Kidney epithelial cell (primary cell): ENCODE results near the gene ERGIC1. TPM values are rescaled to one million over a fixed set of nuclear protein-coding genes. Genes with fewer than 3 reads are reported as not detected.

ENCODE experiments used
- DNase-seq: peaks from one replicate; pipeline ENCODE4 v3.0.0-alpha.2; 2010; ENCODE audit warnings: low read depth
- H3K27me3 ChIP-seq: 2 replicates; pipeline ENCODE4 v1.6.0; 2011; ENCODE audit warnings: low read length; ENCODE audit not compliant: control insufficient read depth, insufficient read depth
- H3K36me3 ChIP-seq: 2 replicates; pipeline ENCODE4 v1.5.1; 2011; ENCODE audit warnings: low read length; ENCODE audit not compliant: control insufficient read depth, insufficient read depth
- H3K4me3 ChIP-seq: 2 replicates; pipeline ENCODE4 v1.5.1; 2011; ENCODE audit warnings: low read depth, mild to moderate bottlenecking, control low read depth, low read length
- total RNA-seq: library from RNA; depleted of rRNA; stranded (reverse); fragments of >200 nt; gene quantifications from 2 replicates; pipeline ENCODE4 v1.2.3, GENCODE V29; 2015
- TF ChIP-seq, protein P1 (sequence below): IDR thresholded peaks from 2 replicates; pipeline ENCODE4 v1.5.1; 2011; ENCODE audit warnings: mild to moderate bottlenecking, moderate library complexity, low read length, control low read depth, inconsistent platforms; ENCODE audit not compliant: insufficient read depth, poor library complexity, severe bottlenecking

Gene ERGIC1
- total RNA-seq, 1 donor from 2014 or later, result 183 TPM

DNA sequence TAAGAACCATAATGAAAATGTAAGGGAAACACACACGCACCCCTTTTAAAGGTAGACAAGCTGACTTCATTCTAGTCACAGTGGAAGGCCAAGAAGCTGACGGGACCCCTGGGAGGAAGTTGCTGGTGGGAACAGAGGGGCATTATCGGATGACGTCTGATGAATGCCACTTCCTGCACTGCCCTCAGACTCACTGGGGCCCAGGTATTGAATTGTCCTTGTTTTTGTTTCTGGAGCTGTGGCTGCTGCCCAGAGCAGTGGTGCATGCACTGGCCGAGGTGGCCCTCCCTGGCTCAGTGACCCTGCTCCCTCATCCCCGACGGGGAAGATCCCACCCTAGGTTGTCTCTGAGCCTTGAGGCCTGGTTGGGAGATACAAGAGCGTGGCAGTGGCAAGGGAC lies 109.9 kb downstream of the ERGIC1 start:
- TF ChIP-seq, protein P1, sequence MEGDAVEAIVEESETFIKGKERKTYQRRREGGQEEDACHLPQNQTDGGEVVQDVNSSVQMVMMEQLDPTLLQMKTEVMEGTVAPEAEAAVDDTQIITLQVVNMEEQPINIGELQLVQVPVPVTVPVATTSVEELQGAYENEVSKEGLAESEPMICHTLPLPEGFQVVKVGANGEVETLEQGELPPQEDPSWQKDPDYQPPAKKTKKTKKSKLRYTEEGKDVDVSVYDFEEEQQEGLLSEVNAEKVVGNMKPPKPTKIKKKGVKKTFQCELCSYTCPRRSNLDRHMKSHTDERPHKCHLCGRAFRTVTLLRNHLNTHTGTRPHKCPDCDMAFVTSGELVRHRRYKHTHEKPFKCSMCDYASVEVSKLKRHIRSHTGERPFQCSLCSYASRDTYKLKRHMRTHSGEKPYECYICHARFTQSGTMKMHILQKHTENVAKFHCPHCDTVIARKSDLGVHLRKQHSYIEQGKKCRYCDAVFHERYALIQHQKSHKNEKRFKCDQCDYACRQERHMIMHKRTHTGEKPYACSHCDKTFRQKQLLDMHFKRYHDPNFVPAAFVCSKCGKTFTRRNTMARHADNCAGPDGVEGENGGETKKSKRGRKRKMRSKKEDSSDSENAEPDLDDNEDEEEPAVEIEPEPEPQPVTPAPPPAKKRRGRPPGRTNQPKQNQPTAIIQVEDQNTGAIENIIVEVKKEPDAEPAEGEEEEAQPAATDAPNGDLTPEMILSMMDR, result no peak
- Histone ChIP-seq H3K27me3 (no peaks in the 10 kb centered on the region), H3K36me3 (no peaks in the 10 kb centered on the region), H3K4me3 (no peak overlapping the region)
- no peak for DNase-seq

DNA sequence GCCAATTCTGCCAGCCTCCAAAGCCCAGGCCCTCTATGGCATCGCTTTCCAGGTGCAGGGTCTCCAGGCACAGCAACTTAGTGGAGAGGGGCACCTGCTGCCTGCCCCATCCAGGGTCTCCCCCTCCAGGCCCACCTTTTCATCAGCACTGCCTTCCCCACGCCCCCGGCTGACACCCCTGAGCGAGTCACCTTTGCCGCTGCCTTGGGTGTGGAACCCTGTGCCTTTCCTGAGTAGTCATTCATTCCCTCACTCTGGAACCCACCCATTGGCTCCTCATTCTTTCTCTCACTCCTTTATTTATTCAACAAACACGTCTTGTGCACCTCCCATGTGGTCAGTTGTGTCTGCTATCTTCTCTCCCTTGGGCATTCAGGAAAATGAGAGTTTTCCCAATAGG lies 110.7 kb downstream of the ERGIC1 start:
- no peaks in the 10 kb centered on the region for H3K36me3 ChIP-seq
- TF ChIP-seq, protein P1, result no peak

DNA sequence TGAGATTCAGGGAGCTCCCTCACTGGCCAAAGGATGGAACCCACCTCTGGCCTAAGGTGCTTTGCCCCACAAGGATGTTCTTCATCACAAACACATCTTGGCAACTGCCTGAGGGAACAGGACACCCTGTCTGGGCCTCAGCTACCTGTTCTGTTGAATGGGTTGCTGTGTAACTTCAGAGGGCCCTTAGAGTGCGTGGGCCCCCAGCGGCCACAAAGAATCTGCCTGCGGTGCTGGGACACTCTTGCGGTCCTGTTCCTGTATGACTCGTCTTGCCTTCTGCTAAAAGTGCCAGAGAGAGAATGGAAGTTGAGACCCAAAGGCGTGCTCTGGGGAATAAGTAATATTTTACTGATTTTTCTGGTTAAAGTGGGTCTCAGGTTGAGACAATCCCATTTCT lies 111.1 kb downstream of the ERGIC1 start:
- TF ChIP-seq, protein P1, result no peak
- no peaks in the 10 kb centered on the region for H3K27me3 ChIP-seq
- no peak for DNase-seq
- H3K4me3 ChIP-seq, result no peak overlapping the region
- H3K36me3 ChIP-seq, result no peaks in the 10 kb centered on the region

More for the DNA sequence above, 110.7 kb downstream of the ERGIC1 start:
- no peaks in the 10 kb centered on the region for H3K27me3 ChIP-seq
- DNase-seq, result no peak
- H3K4me3 ChIP-seq, result no peak overlapping the region

DNA sequence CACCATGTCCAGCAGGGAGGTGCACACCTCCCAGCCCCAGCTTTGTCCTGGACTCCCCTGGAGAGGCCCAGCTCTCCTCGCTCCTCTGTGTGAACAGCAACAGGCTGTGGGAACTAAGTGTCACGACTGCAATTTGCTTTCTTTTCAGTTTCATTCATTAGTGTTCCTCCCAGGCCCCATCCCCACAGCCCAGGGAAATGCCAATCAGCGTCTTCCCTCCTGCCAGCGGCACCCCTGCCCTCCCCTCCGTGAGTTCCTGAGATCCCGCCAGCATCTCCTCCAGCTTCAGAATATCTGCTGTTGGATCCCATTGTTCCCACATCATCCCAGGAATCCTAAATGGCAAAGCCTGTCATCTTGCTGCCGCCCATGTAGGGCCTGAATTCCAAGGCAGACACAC lies 112.1 kb downstream of the ERGIC1 start:
- Histone ChIP-seq H3K4me3 (no peak overlapping the region), H3K36me3 (no peaks in the 10 kb centered on the region)

DNA sequence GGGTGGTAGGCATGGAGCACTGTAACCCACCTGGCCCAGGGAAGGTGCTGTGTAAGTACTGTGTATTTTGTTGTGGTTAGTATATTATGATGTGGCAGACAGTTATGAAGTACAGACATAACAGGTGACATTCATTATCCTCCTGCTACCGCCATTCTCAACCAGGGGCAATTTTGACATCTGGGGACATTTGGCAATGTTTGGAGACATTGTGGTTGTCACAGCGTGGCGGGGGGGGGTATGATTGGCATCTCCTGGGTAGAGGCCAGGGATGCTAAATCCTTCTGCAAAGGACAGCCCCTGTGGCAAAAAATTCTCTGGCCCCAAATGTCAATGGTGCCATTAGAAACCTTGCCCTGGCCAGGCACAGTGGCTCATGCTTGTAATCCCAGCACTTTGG lies 115.4 kb downstream of the ERGIC1 start:
- no peaks in the 10 kb centered on the region for H3K36me3 ChIP-seq
- no peaks in the 10 kb centered on the region for H3K27me3 ChIP-seq
- DNase-seq, result no peak

More for the DNA sequence above, 112.1 kb downstream of the ERGIC1 start:
- H3K27me3 ChIP-seq, result no peaks in the 10 kb centered on the region
- DNase-seq, result no peak
- TF ChIP-seq, protein P1, result no peak

More for the DNA sequence above, 115.4 kb downstream of the ERGIC1 start:
- H3K4me3 ChIP-seq, result no peak overlapping the region
- TF ChIP-seq, protein P1, result no peak
